GF-D8 (cell line): ENCODE results near the gene MCC.

Experiments
- DNase-seq: peaks from one replicate; lab custom pipeline; 2025; lab: John Stamatoyannopoulos, UW

The MCC gene

GRCh38 chr5:113172231-113172826, 315.9 kb downstream of the MCC start:
- DNase-seq, result no peak

DNA sequence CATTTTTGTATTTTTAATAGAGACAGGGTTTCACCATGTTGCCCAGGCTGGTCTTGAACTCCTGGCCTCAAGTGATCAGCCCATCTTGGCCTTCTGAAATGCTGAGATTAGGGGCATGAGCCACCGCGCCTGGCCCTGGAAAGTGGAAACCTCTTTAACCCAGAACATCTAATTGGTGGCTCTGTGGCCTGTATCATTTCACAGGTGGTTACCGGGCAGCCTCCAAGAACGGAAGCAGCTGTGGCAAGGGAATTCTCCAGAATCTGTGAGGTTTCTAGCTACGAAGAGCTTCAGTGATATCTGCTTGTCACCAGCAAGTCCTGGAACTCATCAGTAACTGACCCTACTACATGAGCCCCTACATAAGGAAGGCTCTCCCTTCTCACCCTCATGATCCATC, 316.7 kb downstream of the MCC start:
- no peak for DNase-seq

DNA sequence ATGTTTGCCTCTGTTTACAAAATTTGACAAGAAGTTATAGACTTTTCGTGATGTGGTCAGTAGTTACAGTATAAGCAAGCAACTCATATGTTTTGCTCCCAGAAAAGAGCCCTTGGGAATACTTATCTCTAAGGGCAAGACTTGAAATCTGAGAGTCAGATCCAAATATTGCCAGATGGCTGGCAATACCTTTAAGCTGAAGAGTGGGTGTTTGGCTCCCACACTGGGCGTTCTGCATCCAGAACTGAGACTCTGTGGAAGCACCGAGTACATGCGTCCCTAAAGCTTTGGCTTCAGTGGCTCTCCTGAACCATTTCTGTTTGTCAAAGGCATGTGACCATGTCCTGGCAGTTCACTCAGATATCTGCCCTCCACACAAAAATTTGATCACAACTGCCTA, 317.5 kb downstream of the MCC start:
- DNase-seq, result no peak

DNA sequence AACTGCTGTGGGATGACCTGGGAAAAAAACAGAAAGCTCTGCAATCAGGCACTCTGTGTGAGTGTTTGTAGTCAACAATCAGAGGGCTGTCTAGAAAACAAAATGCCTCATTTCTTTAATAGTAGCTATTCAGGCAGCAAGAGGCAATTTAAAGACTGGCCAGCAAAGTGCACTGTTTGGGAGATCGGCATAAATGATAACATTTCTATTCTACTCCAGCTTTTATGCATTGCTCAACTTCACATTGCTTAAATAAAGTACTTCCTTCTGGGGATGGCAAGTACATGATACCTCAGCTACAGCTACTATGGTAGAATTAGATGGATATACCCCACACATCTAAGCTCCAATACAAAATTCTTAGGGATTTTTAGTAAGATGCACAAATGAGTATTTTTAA, 318.5 kb downstream of the MCC start:
- peak; percentile 1 for DNase-seq

GRCh38 chr5:113167985-113168384, 320.3 kb downstream of the MCC start:
- no peak for DNase-seq

DNA sequence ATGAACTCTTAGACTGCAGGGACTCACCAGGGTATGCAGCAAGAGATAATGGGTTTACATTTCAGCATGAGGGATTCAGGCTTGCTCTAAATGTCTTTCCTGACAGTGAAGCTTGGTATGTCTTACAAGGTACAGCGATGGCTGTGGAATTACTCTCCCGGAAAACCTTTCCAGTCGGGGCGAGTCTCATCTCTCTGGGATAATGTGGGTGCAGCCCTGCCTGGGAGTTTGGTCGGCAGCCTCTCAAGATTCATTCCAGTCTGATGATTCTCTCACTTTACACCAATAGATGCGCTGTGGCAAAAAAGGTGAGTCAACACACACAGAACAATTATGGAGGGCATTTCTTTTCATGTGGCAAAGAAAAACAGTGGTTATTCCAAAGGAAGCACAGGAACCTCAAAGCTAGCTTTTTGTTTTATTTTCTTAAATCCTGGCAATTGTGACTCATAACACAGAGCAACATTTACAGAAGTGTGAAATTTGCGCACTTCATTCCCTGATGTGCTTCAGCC, 321.3 kb downstream of the MCC start:
- DNase-seq, result no peak

GRCh38 chr5:113166261-113166660, 322.0 kb downstream of the MCC start:
- no peak for DNase-seq

DNA sequence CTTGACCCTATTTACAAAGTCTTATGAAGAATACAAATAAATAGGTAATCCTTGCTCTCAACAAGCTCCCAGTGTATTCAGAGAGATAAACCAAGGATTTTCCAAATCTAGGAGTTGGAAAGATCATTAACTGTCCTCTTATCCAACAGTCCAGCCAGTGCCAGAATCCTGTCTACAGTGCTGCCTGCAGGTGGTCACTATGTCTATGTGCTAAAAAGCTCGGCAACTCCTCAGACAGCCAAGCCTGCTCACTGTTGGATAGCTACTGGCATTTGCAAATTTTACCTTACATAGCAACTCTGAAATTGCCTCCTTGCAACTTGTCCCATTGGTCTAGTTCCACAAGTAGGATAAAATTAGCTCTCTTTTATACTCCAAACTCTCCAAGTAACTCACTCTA, 324.2 kb downstream of the MCC start:
- DNase-seq, result no peak

GRCh38 chr5:113163328-113163727, 324.9 kb downstream of the MCC start:
- DNase-seq, result no peak

GRCh38 chr5:113162770-113163169, 325.5 kb downstream of the MCC start:
- DNase-seq, result no peak

- DNase-seq, result no peak
Observed at GRCh38 chr5:113162208-113162607, 326.0 kb downstream of the MCC start.

GRCh38 chr5:113161806-113162205, 326.4 kb downstream of the MCC start:
- DNase-seq, result no peak

- DNase-seq, result no peak
Observed at GRCh38 chr5:113157886-113158285, 330.4 kb downstream of the MCC start.

DNA sequence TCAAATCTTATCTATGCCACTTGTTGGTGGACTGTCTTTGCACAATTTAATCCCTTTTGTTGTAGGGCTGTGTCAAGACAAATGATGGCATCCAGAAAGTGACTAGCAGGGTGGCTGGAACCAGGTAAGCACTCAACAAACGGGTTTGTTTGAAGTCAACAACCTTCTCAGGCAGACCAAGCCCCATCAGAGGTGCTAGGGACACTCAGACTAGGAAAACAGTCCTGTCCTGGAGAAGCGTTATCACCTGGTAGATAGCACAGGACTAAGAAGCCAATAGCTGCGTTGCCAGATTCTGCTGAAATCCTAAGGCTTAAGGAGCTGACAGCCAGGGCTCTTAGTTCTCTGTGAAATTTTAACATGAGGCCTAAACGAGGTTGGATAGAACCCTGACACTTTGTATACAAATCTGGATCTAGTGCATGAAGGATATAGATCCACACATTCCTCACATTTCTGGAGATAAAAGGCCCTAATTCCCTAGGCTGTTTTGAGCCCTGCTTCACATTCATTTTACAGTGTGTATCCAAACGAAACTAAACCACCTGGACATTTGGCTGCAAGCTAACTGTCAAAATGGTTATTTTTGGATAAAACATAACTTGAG, 331.9 kb downstream of the MCC start:
- no peak for DNase-seq

DNA sequence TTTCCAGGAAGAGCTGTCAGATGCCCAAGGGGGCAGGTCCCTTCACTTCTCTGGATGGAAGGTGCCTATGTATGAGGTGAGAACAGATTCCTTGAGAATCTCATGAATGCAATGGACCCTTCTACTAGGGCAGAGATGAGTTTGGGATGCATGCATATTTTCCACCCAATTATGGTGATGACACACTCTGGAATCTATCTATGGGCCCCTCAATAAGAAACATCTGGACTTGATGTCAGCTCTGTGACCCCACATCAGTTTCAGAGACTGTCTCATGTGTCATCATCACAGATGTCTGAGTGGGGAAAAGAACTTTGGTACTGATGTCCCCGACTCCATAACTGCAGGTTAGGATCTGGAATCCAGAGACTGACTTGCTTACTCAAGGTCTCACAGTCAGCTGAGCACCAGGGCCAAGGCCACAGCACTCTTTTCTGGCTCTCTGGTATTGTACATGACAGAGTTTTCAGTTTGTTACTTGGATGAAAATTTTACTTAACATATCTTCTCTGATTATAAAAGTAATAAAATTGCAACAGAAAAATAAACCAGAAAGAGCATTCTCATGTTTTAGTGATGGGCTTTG, 334.6 kb downstream of the MCC start:
- no peak for DNase-seq

GRCh38 chr5:113152380-113152740, 335.9 kb downstream of the MCC start:
- no peak for DNase-seq

- no peak for DNase-seq
Observed at GRCh38 chr5:113151641-113152379, 336.4 kb downstream of the MCC start.

DNA sequence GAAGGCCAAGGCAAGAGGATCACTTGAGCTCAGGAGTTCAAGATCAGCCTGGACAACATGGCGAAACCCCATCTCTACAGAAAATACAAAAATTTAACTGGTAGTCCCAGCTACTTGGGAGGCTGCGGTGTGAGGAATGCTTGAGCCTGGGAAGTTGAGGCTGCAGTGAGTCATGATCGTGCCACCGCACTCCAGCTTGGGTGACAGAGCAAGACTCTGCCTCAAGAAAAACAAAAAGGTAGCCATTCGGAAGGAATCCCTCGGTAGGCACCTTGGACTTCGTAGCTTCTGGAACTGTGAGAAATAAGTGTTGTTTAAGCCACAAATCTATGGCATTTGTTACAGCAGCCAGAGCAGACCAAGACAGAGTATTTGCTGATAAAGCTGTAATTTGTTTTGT, 337.4 kb downstream of the MCC start:
- DNase-seq, result no peak

GRCh38 chr5:113150221-113150620, 338.0 kb downstream of the MCC start:
- DNase-seq, result no peak

GRCh38 chr5:113147537-113147936, 340.7 kb downstream of the MCC start:
- DNase-seq, result no peak

DNA sequence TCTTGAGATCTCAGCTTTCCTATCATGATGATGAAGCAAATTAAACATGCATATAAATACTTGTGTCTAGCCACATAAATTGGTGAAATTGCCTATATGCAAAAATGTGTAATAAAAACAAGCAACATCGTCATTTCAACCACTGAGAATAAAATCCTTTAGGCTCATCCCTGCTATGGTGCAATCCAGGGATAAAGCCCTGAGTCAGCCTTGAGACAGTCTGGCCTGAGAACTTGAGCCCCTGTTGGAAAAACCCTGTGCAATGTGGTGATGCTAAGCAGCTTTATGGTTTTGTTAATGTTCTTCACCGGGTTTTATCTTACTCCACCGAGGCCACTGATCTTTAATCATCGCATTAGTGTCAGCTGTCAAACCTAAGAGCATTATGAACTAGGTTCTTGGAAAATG, 341.1 kb downstream of the MCC start:
- DNase-seq, result no peak

- no peak for DNase-seq
Observed at GRCh38 chr5:113145757-113146387, 342.4 kb downstream of the MCC start.

DNA sequence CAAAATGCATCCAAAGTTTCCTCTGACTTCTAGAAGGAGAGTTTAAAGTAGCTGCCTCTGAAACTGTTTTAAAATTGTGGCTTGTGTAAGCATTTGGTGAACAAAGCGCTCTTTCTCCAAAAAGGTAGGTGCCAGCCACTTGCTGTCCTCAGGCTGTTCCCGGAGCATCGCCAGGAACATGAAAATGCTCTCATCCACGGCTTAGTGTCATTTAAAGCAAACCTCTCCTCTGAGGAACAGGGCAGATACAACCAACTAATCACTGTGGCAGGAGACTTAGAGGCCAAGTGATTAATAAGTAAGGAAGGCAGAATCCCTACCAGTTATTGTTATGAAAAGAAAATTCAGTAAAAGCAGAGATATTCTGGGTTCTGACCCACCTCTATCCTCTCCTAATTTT, 346.1 kb downstream of the MCC start:
- no peak for DNase-seq
